GM13977 (cell line): ENCODE measurements around the gene BLOC1S3.

ENCODE experiments used
- DNase-seq: peaks from one replicate; pipeline ENCODE4 v3.0.0; 2012; ENCODE audit warnings: low spot score
- in situ Hi-C: fragments of 300-500 bp; cut with MboI; formaldehyde crosslinking; loops from one replicate; pipeline ENCODE4 v1.12.0; 2022; ENCODE audit warnings: low sequenced_read_pairs, low pct_unique_long_range_greater_than_20kb, mixed read lengths, inconsistent platforms; ENCODE audit not compliant: unreplicated experiment
- TF ChIP-seq, protein P1 (sequence below): IDR thresholded peaks from 2 replicates; pipeline ENCODE4 v1.5.1; 2012; ENCODE audit warnings: mild to moderate bottlenecking, control low read depth; ENCODE audit not compliant: insufficient read depth; ENCODE audit errors: extremely low read depth, missing control alignments

The BLOC1S3 gene

DNA sequence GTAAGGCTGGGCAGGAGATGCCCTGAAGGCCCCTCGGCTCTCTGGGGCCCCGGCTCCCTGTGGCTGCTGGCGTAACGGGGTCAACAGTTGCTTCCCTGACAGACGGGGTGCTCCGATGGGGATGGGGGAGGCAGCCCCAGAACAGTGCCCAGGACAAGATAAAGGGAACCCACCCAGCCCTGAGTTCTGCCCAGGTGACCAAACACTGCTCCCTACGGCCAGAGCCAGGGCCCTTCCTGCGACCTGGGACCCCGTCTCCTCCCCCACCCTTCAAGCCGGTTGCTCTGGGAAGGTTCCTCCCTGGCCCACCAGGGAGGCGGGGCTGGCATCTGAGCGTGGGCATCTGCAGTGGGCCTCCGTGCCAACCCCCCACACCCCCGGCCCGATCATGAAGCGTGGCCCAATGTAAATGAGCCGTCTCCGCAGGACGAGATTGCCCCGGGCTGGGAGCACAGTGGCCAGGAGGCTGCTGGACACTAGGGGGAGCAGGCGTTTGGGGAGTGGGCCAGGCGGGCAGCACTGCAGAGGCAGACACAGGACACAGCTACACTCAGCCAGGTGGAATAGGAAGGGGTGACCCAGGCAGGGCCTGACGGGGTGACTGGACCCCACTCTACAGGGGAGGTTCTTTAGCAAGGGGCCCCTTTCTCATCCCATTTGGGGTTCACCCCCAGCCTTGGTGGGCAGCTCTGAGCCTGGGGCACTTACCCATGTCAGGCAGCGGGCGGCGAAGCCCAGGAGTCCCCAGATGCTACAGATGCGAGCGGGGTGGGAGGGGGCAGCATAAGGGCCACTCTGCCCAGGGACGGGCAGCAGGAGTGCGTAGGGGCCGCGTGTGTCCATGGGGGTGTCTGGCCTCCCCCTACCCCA, 16.6 kb upstream of the BLOC1S3 start:
- peak; percentile 16 for DNase-seq
- TF ChIP-seq, protein P1, sequence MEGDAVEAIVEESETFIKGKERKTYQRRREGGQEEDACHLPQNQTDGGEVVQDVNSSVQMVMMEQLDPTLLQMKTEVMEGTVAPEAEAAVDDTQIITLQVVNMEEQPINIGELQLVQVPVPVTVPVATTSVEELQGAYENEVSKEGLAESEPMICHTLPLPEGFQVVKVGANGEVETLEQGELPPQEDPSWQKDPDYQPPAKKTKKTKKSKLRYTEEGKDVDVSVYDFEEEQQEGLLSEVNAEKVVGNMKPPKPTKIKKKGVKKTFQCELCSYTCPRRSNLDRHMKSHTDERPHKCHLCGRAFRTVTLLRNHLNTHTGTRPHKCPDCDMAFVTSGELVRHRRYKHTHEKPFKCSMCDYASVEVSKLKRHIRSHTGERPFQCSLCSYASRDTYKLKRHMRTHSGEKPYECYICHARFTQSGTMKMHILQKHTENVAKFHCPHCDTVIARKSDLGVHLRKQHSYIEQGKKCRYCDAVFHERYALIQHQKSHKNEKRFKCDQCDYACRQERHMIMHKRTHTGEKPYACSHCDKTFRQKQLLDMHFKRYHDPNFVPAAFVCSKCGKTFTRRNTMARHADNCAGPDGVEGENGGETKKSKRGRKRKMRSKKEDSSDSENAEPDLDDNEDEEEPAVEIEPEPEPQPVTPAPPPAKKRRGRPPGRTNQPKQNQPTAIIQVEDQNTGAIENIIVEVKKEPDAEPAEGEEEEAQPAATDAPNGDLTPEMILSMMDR = peak; percentile 13
- in situ Hi-C loops = no loop called here

DNA sequence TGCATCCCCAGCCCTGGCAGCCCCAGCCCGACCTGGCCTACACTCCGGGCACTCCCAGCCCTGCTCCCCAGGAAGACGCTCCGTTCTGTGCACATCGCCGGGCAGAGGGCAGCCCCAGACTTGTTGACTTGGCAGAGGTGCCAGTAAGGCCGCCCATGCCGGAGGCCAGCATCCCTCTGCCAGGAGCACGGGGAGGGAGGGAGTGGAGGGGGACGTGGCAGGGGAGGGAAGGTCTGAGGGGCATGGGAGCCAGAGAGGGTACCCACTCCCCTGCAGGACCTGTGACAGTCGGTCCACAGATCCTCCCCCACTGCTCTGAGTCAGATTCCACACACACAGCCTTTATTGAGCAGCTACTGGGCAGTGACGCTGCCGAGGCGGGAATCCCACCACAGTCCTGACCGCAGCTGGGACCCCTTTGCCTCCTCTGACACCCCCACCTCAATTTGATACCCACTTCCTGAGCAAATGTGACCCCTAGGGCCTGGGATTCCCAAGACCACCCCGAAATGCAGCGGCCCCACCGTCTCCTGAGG, 15.9 kb upstream of the BLOC1S3 start:
- DNase-seq = no peak
- in situ Hi-C loops = no loop called here
- TF ChIP-seq, protein P1 = no peak

DNA sequence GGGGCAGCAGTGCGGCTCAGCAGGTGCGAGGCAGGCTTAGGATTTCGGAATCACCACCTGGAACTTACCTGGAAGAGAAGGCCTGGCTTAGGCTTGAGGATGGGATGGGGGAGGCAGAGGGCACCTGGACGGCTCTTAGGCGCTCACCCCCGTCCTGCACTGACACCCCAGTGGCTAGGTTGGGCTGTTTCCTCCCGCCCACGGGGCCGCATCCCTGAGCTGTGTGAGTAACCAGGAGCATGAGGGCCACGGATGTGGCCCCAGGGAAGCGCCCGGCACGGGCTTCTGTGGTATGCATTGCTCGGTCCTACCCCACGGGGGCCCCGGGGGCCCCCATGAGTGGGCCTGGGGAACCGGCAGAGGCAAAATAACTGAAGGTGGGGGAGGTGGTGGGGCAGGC, 15.4 kb upstream of the BLOC1S3 start:
- in situ Hi-C loops = no loop called here
- no peak for DNase-seq
- TF ChIP-seq, protein P1 = no peak

DNA sequence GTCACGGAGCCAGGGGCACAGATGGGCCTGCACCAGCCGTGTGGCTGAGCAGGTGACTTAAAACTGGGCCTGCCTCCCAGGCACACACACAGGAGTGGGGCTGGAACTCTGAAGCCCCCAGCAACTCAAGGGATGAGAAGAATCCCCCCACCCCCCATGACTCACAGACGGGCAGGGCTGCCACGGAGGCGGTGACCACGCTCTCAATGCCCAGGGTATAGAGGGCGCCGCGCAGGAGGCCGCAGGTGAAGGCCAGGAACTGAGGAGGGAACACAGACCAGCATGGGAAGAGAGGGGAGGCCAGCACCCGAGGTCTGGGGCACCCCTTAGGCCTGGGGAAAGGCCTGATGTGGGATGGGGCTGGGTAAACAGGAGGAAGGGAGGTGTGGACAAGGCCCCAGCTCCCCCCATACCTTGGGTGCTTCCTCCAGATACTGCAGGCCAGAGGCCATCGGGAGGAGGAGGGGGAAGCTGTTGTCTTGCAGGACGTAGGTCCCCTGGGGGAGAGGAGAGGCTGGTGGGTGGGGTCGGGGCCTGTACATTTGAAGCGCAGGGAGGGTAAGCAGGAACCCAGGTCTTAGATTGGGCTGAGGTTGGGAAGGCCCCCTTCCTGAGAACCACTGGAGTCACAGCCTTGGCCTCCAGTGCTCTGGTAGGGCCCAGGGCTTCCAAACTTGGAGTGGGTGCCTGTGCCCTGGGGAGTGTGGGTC, 14.7 kb upstream of the BLOC1S3 start:
- in situ Hi-C loops = no loop called here
- TF ChIP-seq, protein P1 = no peak
- DNase-seq = peak; percentile 42

DNA sequence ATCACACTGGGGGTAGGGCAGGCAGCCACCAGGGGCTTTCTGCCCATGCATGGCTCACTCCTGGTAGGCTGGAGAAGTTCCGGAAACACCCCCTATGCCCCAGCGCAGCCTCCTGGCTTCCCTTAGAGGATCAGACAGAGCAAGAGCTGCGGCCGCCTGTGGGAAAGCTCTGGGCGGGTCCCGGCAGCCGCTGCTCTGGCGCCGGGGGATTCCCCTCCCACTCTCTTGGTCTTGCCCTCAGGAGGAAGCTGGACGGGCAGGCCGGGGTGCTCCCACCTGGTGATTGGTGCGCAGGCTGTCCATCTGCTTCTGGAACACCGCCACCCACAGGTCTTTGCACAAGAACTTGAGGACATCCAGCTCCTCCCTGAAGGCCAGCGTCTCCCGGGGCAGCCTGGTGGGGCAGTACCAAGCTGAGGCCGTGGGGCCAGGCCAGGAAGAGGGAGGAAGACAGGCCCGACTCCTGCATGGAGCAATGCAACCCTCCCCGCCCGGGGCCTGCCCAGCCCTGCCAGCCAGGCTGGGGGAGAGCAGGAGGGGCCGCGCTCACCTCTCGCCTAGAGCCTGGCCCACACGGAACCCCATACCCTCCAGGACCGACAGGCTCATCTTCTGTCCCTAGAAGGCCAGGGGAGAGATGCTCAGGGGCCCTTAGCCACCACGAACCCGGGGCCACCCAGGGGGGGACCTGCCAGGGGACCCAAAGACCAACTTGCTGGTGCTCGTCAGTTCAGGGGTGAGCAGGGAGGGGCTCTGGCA, 13.8 kb upstream of the BLOC1S3 start:
- DNase-seq = peak; percentile 87

More for the DNA sequence above, 13.8 kb upstream of the BLOC1S3 start:
- in situ Hi-C loops = no loop called here
- TF ChIP-seq, protein P1 = peak; percentile 12
